Jurkat, Clone E6-1 (cell line): Measurements from ENCODE around the gene RIPK1.
"Not testable (repeated sequence)": the region's sequence is repeated elsewhere in the genome, so short reads cannot be mapped to it uniquely, and the experiment has no call there.

Experiments used
- DNase-seq: peaks from one replicate; pipeline ENCODE4 v3.0.0-alpha.2; 2011; ENCODE audit warnings: low read depth, low spot score
- H3K4me3 ChIP-seq: 2 replicates; pipeline ENCODE4 v1.5.1; 2011; ENCODE audit warnings: mild to moderate bottlenecking, low read length, control low read depth, moderate library complexity

Gene RIPK1

DNA sequence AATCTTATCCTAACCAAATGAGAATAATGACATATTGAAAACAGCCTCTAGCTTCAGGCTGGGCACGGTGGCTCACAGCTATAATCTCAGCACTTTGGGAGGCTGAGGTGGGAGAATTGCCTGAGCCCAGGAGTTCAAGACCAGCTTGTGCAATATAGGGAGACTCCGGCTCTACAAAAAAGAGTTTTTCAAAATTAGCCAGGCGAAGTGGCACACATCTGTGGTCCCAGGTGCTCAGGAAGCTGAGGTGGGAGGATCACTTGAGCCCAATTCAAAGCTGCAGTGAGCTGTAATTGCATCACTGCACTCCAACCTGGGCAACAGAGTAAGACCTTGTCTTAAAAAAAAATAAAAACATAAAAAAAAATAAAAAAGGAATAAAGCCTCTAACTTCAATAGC is 84.4 kb downstream of the RIPK1 start:
- DNase-seq = no peak
- no peak overlapping the region for H3K4me3 ChIP-seq

DNA sequence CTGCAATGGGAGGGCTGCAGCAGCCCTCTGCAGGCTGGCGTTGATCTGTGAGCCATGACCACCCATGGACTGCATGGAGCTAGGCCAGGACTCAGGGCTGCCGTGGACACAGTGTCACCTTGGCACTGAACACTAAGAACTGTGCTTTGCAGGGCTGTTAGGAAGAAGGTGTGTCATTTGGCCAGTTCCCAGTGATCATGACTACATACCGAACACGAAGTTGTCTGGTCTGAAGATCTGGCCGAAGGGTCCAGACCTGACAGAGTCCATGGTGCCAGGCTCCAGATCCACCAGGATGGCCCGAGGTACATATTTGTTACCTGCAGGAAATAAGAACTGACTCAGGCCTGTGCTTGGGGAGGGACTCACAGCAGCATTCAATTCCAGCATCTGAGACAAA is 87.1 kb downstream of the RIPK1 start:
- not testable (repeated sequence) for H3K4me3 ChIP-seq, DNase-seq

DNA sequence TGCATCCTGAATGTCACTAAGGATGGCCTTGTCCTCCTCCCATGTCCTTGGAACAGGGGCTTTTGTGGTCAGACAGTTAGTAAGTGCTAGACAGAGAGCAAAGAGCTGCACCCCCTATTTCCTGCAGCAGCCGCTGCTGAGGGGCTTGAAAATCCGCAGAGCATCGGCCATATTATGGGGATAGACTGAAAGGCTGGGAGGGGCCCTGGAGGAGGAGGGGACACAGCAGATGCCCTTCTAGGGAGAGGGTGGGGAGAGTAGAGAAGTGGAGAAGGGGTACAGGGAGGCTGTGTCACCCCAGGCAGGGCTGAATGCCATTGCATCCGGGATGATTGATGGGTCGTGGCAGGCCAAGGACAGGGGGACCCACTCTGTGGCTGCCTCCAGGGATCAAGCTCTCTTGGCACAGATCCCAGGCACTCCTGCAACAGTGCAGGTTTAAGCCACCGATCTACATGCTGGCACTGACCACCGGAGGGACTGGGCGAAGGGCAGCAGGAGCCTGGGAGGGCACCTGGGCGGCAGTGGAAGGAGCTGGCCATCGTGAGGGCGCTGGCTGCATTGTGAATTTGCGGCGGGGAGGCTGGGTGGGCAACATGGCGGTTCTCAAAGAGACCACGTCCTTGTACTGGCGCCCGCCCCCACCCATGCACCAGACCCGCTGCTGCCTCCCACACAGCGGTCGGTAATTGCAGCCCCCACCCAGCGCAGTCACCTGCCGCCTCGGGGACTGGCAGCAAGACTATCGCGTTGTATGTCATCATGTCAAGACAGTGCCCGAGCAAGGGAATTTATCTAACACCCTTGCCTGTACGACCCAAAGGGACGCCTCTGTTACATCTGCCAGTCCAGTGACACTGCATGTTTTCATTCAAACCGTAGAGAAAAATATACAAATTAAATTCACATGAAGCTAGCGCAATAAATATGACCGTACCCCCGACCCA is 88.2 kb downstream of the RIPK1 start:
- DNase-seq = not testable (repeated sequence)
- H3K4me3 ChIP-seq = peak overlapping the region; percentile 53

DNA sequence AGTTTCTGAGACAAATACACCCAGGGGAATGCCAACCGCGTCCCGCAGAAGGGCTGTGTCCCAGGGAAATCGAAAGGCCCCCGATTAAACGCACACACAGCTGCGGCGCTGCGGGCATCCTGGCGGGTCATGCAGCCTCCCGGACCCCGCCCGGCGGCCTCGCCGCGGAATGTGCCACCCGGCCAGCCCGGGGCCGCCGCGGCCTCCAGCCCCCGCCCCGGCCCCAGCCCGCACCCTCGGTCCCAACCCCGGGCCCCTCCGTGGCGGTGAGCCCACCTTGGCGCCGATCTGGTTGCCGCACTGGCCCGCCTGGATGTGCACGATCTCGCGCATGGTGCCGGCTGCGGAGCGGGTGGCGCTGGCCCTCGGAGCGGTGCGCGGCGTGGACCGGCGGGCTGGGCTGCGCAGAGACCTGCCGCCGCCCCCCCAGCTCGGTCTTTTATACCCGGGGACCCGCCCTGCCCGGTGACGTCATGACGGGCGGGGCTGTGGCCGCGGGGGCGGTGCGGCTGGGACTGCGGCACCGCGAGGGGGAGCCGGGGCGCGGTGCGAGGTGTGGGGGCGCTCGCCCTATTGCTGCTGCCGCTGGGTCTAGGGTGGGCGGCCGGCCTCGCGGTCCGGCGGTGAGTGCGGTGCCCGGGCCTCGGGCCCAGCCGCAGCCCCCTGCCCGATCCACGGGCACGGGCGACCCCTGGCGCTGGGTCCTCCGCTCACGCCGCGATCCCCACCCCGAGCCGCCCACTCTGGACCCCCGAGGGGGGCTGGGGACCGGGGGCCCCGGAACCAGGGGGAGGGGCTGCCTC is 89.0 kb downstream of the RIPK1 start, which contains the start of gene TUBB2A:
TUBB2A (minus strand) TSS at position 414 of the 803 bp plus-strand sequence; CDS start at position 333, 81 bp downstream.
- H3K4me3 ChIP-seq = peak within 1 kb of the TSS; percentile 53
- DNase-seq = no peak

DNA sequence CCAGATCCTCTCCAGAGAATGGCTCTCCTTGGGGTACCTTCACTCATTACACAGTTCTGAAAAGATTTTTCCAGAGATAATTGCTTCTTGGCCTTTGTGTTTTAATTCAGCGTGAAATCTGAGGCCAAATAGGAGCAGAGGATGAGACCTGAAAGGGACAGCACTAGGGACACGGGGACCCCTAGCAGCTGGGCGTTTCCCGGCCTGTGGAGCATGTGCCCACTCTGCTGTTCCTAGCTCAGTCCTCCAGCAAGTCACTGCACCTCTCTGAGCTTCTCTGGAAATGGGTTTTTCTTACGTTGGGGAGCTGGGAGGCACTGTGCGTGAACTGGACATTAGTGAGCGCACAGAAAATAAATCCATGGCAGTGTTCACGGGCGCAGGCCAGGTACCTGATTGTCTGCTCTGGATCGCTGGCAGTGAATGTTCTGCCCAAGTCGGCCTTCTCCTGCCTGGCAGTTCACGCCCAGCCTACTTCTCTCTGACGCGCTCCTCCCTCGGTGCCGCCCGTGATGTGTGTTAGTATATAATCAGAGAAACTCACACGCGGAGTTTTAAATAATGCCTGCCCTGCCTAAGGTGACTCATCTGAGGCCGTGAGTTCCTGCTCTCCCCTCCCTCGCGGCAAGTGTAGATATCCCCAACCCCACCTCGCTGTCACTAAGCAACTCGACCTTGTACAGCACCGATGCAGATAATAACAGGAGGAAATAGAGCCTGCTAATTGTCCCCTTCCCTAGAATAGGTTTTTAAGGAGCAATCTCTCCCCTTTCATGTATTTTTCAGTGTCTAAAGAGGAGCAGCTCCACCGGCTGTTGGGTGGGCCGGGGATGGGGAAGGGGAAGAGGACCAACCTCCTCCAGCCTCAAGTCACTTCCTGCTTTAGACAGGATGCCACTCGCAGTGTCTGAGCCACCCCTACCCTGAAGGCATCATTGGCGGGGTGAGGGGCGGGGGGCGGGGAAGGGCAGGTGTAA is 91.8 kb downstream of the RIPK1 start:
- no peak overlapping the region for H3K4me3 ChIP-seq
- DNase-seq = no peak

DNA sequence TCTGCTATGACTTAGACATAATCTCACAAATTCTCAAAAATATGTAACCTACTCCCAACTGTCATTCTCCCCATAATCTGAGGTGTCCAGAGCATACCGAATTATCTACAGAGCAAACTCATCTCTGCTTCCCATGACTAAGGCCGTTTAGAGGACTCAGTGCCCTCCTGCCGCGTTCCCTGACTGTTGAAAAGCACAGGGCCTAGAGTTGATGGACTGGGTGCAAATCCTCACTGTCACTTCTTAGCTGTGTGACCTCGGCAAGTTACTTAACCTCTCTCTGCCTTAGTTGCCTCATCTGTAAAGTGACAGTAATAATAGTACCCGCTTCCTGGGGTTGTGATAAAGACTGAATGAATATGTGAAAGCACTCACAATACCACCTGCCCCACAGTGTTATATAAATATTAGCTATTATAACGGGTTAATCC is 93.8 kb downstream of the RIPK1 start:
- no peak overlapping the region for H3K4me3 ChIP-seq
- DNase-seq = no peak

DNA sequence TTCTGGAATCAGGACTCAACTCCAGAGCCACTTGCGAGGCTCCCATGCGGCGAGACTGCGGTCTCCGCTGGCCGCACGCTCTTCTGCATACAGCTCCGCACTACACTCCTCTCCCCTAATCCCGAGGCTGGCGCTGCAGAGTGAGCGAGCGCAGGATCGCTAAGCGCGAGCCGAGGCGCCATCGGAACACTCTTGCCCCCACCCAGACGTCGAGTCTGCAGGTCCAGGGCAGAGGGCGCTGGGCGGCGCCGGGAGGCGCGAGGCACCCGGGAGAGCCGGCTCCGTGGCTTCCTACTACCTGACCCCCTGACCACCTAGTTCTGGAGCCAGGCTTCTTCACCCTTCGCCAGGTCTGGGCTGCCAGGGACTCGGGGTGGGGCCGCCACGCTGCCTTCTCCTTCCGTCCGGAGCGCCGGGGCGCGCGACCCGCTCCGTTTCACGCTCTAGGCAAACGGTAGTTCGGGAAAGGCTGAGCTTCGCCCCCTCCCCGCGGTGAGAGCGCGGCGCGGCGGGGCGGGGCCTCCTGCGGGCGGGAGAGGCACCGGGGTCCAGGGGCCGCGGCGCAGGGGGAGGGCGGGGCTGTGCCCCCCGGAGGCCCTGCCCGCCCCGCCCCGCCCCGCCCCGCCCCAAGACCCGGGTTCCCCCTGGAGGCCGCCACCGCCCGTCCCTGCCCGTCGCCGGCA is 94.4 kb downstream of the RIPK1 start:
- H3K4me3 ChIP-seq = peak overlapping the region; percentile 60
- DNase-seq = no peak

DNA sequence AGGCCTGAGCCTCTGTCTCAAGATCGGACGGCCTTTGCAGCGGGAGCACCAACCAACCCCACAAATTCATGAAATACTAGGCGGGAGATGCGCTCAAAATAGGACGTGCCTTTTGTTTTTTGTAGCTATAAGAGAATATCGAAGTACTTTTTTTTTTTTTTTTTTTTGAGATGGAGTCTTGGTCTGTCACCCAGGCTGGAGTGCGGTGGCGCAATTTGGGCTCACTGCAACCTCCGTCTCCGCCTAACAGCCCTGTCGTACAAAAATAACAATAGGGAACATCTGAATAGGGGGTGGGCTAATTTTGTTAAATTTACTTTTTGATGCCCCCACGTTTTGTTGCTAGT is 94.9 kb downstream of the RIPK1 start:
- H3K4me3 ChIP-seq = peak overlapping the region; percentile 60
- no peak for DNase-seq

DNA sequence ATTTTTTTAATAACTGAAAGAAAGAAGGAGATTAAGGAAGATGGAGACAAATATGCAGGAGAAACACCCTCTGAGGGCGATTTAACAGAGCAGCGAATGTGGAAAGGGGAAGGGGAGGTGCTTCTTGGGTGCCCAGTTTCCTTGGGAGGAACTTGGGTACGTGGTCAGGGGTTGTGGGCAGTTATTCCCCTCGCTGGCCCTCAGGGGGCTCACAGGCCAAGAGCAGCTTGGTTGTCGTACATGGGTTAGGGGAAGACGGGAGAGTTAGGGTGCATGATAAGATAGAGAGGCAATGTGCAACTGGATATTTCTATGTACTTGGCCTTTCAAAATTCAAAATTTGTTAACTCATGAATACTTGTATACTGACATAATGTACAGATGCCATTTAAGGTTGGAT is 96.1 kb downstream of the RIPK1 start:
- no peak for DNase-seq
- H3K4me3 ChIP-seq = no peak overlapping the region
